Endothelial cell of umbilical vein (primary cell): ENCODE data around the gene GATAD2A.

Experiments
- CTCF ChIP-seq, 2 donors: IDR thresholded peaks; 1 replicate in 1 of 2; 2 replicates in 1 of 2; pipeline ENCODE4 v1.5.1; 2011; ENCODE audit warnings: low read length in 2 of 2, mild to moderate bottlenecking in 2 of 2, moderate library complexity in 2 of 2, control low read depth in 1 of 2, inconsistent platforms in 1 of 2, low read depth in 1 of 2; ENCODE audit not compliant: insufficient read depth in 1 of 2; ENCODE audit errors: extremely low read depth in 1 of 2
- EZH2 ChIP-seq: IDR thresholded peaks from 2 replicates; pipeline ENCODE4 v1.6.1; 2012; ENCODE audit warnings: borderline replicate concordance, low read depth, mild to moderate bottlenecking, moderate library complexity, low read length, inconsistent platforms; ENCODE audit not compliant: severe bottlenecking
- FOS ChIP-seq: IDR thresholded peaks from 2 replicates; pipeline ENCODE4 v1.6.1; 2011; ENCODE audit warnings: mild to moderate bottlenecking, low read length, moderate library complexity, borderline replicate concordance; ENCODE audit not compliant: insufficient read depth
- JUN ChIP-seq: IDR thresholded peaks from 2 replicates; pipeline ENCODE4 v1.6.1; 2011; ENCODE audit warnings: borderline replicate concordance, low read depth; ENCODE audit not compliant: insufficient read length, insufficient read depth
- MYC ChIP-seq: IDR thresholded peaks from one replicate; pipeline ENCODE4 v1.6.1; 2011; ENCODE audit warnings: mild to moderate bottlenecking, low read depth, low read length
- POLR2A ChIP-seq: IDR thresholded peaks from 2 replicates; pipeline ENCODE4 v1.6.1; 2012; ENCODE audit warnings: low read depth, mild to moderate bottlenecking, control low read depth, low read length
- POLR2AphosphoS5 ChIP-seq: IDR thresholded peaks from 2 replicates; pipeline ENCODE4 v1.6.1; 2012; ENCODE audit warnings: low read depth, mild to moderate bottlenecking, control low read depth, low read length, moderate library complexity; ENCODE audit not compliant: insufficient read depth
- TF ChIP-seq, protein P1 (sequence below): IDR thresholded peaks from 2 replicates; pipeline ENCODE4 v1.6.1; 2011; ENCODE audit not compliant: insufficient read depth, insufficient read length

DNA sequence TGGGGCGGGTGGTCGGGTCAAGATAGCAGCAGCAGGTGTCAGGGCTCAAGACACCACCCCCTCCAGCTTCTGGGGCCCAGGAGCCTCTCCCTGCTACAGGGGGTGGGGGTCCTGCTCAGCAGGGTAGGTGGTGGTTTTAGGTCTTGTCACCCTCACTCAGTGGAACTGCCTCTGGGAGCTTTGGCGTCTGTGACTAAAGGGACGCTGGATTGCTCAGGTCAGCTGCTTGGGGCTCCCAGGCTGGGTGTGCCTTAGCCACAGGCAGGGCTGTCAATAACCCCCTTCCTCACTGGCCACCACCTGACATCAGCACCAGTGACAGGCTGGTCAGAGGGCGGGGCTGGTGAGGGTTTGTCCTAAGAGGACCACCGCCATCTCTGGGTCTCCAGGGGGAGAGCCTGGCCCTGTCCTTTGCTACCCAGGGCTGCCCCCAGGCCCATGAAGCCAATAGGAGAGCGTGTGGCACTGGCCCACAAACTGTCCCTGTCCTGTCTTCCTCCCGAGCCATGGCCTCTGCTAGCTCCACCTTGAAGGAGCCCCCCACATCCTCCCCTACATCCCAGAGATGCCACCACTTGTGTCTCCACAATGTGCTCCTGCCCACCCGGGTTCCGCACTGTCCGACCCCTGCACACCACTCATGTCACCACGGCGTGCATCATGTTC, 48.4 kb upstream of the GATAD2A start:
- TF ChIP-seq EZH2 = no peak
- TF ChIP-seq POLR2A = no peak
- no peak for TF ChIP-seq POLR2AphosphoS5
- TF ChIP-seq CTCF (IDR thresholded peaks at IDR 0.05; ENCODE audit: extremely low read depth in 1 of 2, insufficient read depth in 1 of 2, low read depth in 1 of 2, low read length in 2 of 2) = no peak
- TF ChIP-seq, protein P1, sequence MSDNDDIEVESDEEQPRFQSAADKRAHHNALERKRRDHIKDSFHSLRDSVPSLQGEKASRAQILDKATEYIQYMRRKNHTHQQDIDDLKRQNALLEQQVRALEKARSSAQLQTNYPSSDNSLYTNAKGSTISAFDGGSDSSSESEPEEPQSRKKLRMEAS = no peak
- TF ChIP-seq MYC = no peak
- TF ChIP-seq JUN = no peak
- TF ChIP-seq FOS = no peak
